Measurements from ENCODE around the gene RPTOR. TPM values are rescaled to one million over a fixed set of nuclear protein-coding genes. Genes with fewer than 3 reads are reported as not detected.

The RPTOR gene
- polyA plus RNA-seq, 1 of the 3 experiments (the other 2 are of a cell fraction) = 14.9 TPM

DNA sequence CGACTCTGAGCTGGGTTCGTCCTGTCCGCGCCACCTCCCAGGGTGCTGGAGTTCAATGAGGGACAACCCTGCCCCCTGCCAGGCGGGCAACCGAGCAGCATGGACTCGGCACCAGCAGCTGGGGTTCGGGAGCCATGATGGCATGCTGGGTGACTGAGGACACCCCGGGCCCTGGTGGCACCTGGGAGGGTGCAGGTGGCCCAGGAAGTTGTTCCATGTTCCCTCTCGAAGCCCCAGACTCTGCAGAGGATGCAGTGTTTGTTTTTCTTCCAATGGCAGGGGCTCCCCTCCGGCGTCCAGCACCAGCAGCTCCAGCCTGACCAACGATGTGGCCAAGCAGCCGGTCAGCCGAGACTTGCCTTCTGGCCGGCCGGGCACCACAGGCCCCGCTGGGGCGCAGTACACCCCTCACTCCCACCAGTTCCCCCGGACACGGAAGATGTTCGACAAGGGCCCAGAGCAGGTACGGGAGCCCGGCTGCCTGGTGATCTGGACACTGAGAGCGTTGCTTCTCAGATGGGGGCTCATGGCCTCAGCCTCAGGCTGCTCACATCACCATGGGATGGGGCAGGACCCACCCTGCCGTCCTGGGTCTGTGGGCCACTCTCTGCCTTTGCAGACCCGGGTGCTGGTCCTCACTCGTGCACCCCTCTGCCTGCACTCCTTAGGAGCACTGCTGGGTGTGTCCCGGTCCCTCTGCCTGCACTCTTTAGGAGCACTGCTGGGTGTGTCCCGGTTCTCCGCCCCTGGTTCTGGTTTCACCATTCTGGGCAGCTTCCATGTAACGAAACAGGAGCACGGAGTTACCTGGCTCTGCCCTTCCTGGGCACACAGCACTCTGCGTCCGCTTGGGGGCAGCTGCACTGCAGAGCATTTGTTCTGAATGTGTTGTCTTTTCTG lies 378.8 kb downstream of the RPTOR start:
- TF ChIP-seq RXRA (IDR thresholded peaks at IDR 0.05; ENCODE audit: borderline replicate concordance, low read depth) = no peak
- TF ChIP-seq CHD2 (IDR thresholded peaks at IDR 0.05; ENCODE audit: low read length, partially characterized antibody) = no peak
- TF ChIP-seq YY1 (IDR thresholded peaks at IDR 0.05; ENCODE audit: low read depth) = no peak
- no peak for TF ChIP-seq MEF2A (IDR thresholded peaks at IDR 0.05; ENCODE audit: borderline replicate concordance, low read depth)
- TF ChIP-seq ZBTB33 (IDR thresholded peaks at IDR 0.05; ENCODE audit: borderline replicate concordance, low read depth) = no peak
- TF ChIP-seq POLR2AphosphoS5 (IDR thresholded peaks at IDR 0.05; ENCODE audit: low read depth, low read length) = no peak
- no peak for TF ChIP-seq MXI1 (IDR thresholded peaks at IDR 0.05; ENCODE audit: low read depth, low read length)
- no peak for TF ChIP-seq GABPA (IDR thresholded peaks at IDR 0.05; ENCODE audit: low read depth)
- TF ChIP-seq TAF1 (IDR thresholded peaks at IDR 0.05; ENCODE audit: borderline replicate concordance, low read depth, low read length) = no peak
- TF ChIP-seq GATA2 (CRISPR knock-in tag; IDR thresholded peaks at IDR 0.05) = no peak
- no peak for TF ChIP-seq REST (IDR thresholded peaks at IDR 0.05; ENCODE audit: low read depth, low read length)
- TF ChIP-seq EZH2phosphoT487 (IDR thresholded peaks at IDR 0.05; ENCODE audit: borderline replicate concordance, low read depth) = no peak
- TF ChIP-seq EP300 (IDR thresholded peaks at IDR 0.05; ENCODE audit: borderline replicate concordance in 1 of 2, low read depth in 1 of 2, low read length in 1 of 2) = no peak
- TF ChIP-seq NRF1 (IDR thresholded peaks at IDR 0.05; ENCODE audit: low read depth, low read length) = no peak
- TF ChIP-seq IRF3 (IDR thresholded peaks at IDR 0.05; ENCODE audit: low read depth, low read length) = no peak
- TF ChIP-seq, protein P1, sequence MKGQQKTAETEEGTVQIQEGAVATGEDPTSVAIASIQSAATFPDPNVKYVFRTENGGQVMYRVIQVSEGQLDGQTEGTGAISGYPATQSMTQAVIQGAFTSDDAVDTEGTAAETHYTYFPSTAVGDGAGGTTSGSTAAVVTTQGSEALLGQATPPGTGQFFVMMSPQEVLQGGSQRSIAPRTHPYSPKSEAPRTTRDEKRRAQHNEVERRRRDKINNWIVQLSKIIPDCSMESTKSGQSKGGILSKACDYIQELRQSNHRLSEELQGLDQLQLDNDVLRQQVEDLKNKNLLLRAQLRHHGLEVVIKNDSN (IDR thresholded peaks at IDR 0.05; ENCODE audit: borderline replicate concordance, low read depth) = no peak
- TF ChIP-seq PBX3 (IDR thresholded peaks at IDR 0.05) = no peak
- no peak overlapping the region for H2AFZ ChIP-seq (ENCODE audit: low read depth)
- H3K4me1 ChIP-seq (ENCODE audit: control insufficient read depth in 1 of 2, insufficient read depth in 2 of 2, low read depth in 1 of 2, low read length in 1 of 2) = no peaks in the 10 kb centered on the region
- 92% methylated on average over 26 of the region's 35 CpGs for WGBS (ENCODE audit: low lambda C conversion rate)
- no peaks in the 10 kb centered on the region for H4K20me1 ChIP-seq (ENCODE audit: insufficient read depth)
- ChIA-PET POLR2A (no interaction called here), CTCF (interaction anchor here (1.3 to 1.4 kb wide), 2 partner anchors 11 to 14 kb away, joined by 4 to 8 read pairs; no protein-coding TSS in a partner anchor)
- DNase-seq = no peak
- no peaks in the 10 kb centered on the region for H3F3A ChIP-seq (replicated peaks; ENCODE audit: insufficient read depth)
- H3K36me3 ChIP-seq (replicated peaks in 1 of 2; ENCODE audit: control insufficient read depth in 1 of 2, insufficient read depth in 2 of 2, low read length in 1 of 2) = peaks cover 12 to 73% of the 10 kb centered on the region in 2 experiments
- H3K27me3 ChIP-seq (ENCODE audit: insufficient read depth) = no peaks in the 10 kb centered on the region
- no peak overlapping the region for H3K4me2 ChIP-seq
- H3K9me3 ChIP-seq = no peaks in the 10 kb centered on the region
- no peak overlapping the region for H3K27ac ChIP-seq (ENCODE audit: low read depth in 2 of 2, low read length in 1 of 2)
- no peak overlapping the region for H3K9ac ChIP-seq
- no peak overlapping the region for H3K4me3 ChIP-seq (ENCODE audit: low read depth in 2 of 2, low read length in 1 of 2)
- no peaks in the 10 kb centered on the region for H3K9me2 ChIP-seq
- H3K79me2 ChIP-seq (ENCODE audit: insufficient read depth) = no peaks in the 10 kb centered on the region
